ENCODE results near the gene GPR6.

GRCh38 chr6:110013386-110013785 is 35.3 kb downstream of the GPR6 start:
- TF ChIP-seq FOXK2 (IDR thresholded peaks at IDR 0.05) (no peak), FOXA1 (IDR thresholded peaks at IDR 0.05) (no peak), SP1 (IDR thresholded peaks at IDR 0.05) (no peak), L3MBTL2 (conservative IDR thresholded peaks at IDR 0.05) (no peak)
